Astrocyte (in vitro differentiated cells and primary cell): Measurements from ENCODE around the gene KCNH8.

Experiments
- EZH2 ChIP-seq: IDR thresholded peaks from 2 replicates; pipeline ENCODE4 v1.6.1; 2012; ENCODE audit warnings: mild to moderate bottlenecking, low read length, inconsistent platforms; ENCODE audit not compliant: insufficient read depth
- TF ChIP-seq, protein P1 (sequence below): IDR thresholded peaks from 2 replicates; pipeline ENCODE4 v1.5.1; 2011; ENCODE audit warnings: low read depth, mild to moderate bottlenecking, inconsistent platforms, low read length, moderate library complexity; ENCODE audit not compliant: insufficient read depth

- TF ChIP-seq, protein P1, sequence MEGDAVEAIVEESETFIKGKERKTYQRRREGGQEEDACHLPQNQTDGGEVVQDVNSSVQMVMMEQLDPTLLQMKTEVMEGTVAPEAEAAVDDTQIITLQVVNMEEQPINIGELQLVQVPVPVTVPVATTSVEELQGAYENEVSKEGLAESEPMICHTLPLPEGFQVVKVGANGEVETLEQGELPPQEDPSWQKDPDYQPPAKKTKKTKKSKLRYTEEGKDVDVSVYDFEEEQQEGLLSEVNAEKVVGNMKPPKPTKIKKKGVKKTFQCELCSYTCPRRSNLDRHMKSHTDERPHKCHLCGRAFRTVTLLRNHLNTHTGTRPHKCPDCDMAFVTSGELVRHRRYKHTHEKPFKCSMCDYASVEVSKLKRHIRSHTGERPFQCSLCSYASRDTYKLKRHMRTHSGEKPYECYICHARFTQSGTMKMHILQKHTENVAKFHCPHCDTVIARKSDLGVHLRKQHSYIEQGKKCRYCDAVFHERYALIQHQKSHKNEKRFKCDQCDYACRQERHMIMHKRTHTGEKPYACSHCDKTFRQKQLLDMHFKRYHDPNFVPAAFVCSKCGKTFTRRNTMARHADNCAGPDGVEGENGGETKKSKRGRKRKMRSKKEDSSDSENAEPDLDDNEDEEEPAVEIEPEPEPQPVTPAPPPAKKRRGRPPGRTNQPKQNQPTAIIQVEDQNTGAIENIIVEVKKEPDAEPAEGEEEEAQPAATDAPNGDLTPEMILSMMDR = no peak
- no peak for TF ChIP-seq EZH2
These were observed 35.3 kb downstream of the KCNH8 start for GRCh38 chr3:19183584-19183983.
